A549 (cell line): ENCODE data around the gene CHTF8.
"Not testable (repeated sequence)": the region's sequence is repeated elsewhere in the genome, so short reads cannot be mapped to it uniquely, and the experiment has no call there.

Experiments
- BHLHE40 ChIP-seq: IDR thresholded peaks from 2 replicates; pipeline ENCODE4 v1.6.1; 2012; ENCODE audit warnings: low read depth, low read length, inconsistent platforms
- CBX8 ChIP-seq: fragments of 200-600 bp; sonication (generic); IDR thresholded peaks from 2 replicates; pipeline ENCODE4 v1.6.1; 2016
- CEBPB ChIP-seq, 2 experiments: fragments of >200 bp in 1 of 2; sonication (Bioruptor Twin) in 1 of 2; formaldehyde crosslinking in 1 of 2; IDR thresholded peaks; 2 replicates each; pipeline ENCODE4 v1.6.1; 2012 to 2016
- FOSL2 ChIP-seq, 2 experiments: fragments of 450-650 bp in 1 of 2; fragments of >200 bp in 1 of 2; sonication (Bioruptor Twin) in 1 of 2; formaldehyde crosslinking; IDR thresholded peaks; 2 replicates each; pipeline versions ENCODE4 v1.5.0 to v1.6.1; 2016 to 2020; ENCODE audit warnings: mild to moderate bottlenecking in 1 of 2, moderate library complexity in 1 of 2
- HDAC2 ChIP-seq: fragments of 200-600 bp; sonication (generic); IDR thresholded peaks from 2 replicates; pipeline ENCODE4 v1.6.1; 2016
- NR3C1 ChIP-seq: fragments of >200 bp; sonication (Bioruptor Twin); formaldehyde crosslinking; IDR thresholded peaks from 3 replicates; pipeline ENCODE4 v1.6.1; 2017
- POLR2A ChIP-seq: IDR thresholded peaks from 2 replicates; pipeline ENCODE4 v1.6.1; 2012; ENCODE audit warnings: mild to moderate bottlenecking, low read length
- POLR2AphosphoS2 ChIP-seq: conservative IDR thresholded peaks from 2 replicates; pipeline ENCODE4 v1.6.1; 2012; ENCODE audit warnings: low read length, improper control_type of control experiment, inconsistent platforms
- RFX5 ChIP-seq: fragments of 450-650 bp; IDR thresholded peaks from 2 replicates; pipeline ENCODE4 v1.7.1; 2014; ENCODE audit warnings: antibody characterized with exemption, mild to moderate bottlenecking, moderate library complexity
- TP53 ChIP-seq: fragments of 250-450 bp; sonication (Bioruptor Pico); IDR thresholded peaks from 2 replicates; pipeline ENCODE4 v1.5.0; 2021; ENCODE audit warnings: mild to moderate bottlenecking, moderate library complexity
- ZNF302 ChIP-seq: fragments of 250-450 bp; sonication (Bioruptor Pico); IDR thresholded peaks from 2 replicates; pipeline ENCODE4 v1.9.0; 2021; ENCODE audit warnings: inconsistent platforms, mild to moderate bottlenecking, moderate library complexity
- TF ChIP-seq, protein P1 (sequence below): fragments of >200 bp; sonication (Bioruptor Twin); formaldehyde crosslinking; IDR thresholded peaks from 3 replicates; pipeline ENCODE4 v1.5.1; 2016
- TF ChIP-seq, protein P2 (sequence below): IDR thresholded peaks from 2 replicates; pipeline ENCODE4 v1.6.1; 2012
- TF ChIP-seq, protein P3 (sequence below): IDR thresholded peaks from 2 replicates; pipeline ENCODE4 v1.6.1; 2012; ENCODE audit warnings: low read depth, borderline replicate concordance

DNA sequence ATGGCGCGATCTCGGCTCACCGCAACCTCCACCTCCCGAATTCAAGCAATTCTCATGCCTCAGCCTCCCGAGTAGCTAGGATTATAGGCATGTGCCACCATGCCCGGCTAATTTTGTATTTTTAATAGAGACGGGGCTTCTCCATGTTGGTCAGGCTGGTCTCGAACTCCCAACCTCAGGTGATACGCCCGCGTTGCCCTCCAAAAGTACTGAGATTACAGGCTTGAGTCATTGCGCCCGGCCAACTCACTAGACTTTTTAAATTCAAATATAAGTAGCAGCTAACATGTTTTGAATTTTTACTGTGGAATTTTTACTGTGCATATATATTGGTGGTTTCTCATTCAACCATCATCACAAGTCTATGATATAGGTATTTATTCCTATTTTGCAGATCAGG is 7.4 kb downstream of the CHTF8 start:
- not testable (repeated sequence) for TF ChIP-seq HDAC2; POLR2A; ZNF302; CBX8; POLR2AphosphoS2; NR3C1; BHLHE40; TP53 (CRISPR knock-in tag); RFX5; CEBPB (IDR thresholded peaks at IDR 0.05); FOSL2 (IDR thresholded peaks at IDR 0.05); FOSL2 (CRISPR knock-in tag; IDR thresholded peaks at IDR 0.05)
- TF ChIP-seq, protein P1, sequence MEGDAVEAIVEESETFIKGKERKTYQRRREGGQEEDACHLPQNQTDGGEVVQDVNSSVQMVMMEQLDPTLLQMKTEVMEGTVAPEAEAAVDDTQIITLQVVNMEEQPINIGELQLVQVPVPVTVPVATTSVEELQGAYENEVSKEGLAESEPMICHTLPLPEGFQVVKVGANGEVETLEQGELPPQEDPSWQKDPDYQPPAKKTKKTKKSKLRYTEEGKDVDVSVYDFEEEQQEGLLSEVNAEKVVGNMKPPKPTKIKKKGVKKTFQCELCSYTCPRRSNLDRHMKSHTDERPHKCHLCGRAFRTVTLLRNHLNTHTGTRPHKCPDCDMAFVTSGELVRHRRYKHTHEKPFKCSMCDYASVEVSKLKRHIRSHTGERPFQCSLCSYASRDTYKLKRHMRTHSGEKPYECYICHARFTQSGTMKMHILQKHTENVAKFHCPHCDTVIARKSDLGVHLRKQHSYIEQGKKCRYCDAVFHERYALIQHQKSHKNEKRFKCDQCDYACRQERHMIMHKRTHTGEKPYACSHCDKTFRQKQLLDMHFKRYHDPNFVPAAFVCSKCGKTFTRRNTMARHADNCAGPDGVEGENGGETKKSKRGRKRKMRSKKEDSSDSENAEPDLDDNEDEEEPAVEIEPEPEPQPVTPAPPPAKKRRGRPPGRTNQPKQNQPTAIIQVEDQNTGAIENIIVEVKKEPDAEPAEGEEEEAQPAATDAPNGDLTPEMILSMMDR = not testable (repeated sequence)
- TF ChIP-seq, protein P2, sequence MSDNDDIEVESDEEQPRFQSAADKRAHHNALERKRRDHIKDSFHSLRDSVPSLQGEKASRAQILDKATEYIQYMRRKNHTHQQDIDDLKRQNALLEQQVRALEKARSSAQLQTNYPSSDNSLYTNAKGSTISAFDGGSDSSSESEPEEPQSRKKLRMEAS = not testable (repeated sequence)
- TF ChIP-seq, protein P3, sequence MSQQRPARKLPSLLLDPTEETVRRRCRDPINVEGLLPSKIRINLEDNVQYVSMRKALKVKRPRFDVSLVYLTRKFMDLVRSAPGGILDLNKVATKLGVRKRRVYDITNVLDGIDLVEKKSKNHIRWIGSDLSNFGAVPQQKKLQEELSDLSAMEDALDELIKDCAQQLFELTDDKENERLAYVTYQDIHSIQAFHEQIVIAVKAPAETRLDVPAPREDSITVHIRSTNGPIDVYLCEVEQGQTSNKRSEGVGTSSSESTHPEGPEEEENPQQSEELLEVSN = not testable (repeated sequence)
